Left lung (tissue), 10 donors: ENCODE results near the gene SETD4. TPM values are rescaled to one million over a fixed set of nuclear protein-coding genes. Genes with fewer than 3 reads are reported as not detected.

Experiments
- ATAC-seq: fragments of 200-7000 bp; cut with Tn5 transposase; one replicate; pipeline ENCODE4 v1.9.1; 2020; ENCODE audit warnings: moderate library complexity
- DNase-seq, 4 donors: peaks; one replicate each; pipeline ENCODE4 v3.0.0-alpha.2; 2013 to 2020
- H3K27ac ChIP-seq, 2 donors: fragments of 200-600 bp; sonication (generic) in 1 of 2; one replicate each; pipeline versions ENCODE4 v1.5.0 to v1.8.0; 2020 to 2021
- H3K27me3 ChIP-seq, 2 donors: fragments of 200-600 bp; sonication (generic) in 1 of 2; one replicate each; pipeline versions ENCODE4 v1.5.0 to v1.8.0; 2020 to 2021
- H3K36me3 ChIP-seq, 2 donors: fragments of 200-600 bp; sonication (generic) in 1 of 2; one replicate each; pipeline versions ENCODE4 v1.5.0 to v1.8.0; 2020 to 2021
- H3K4me1 ChIP-seq, 2 donors: fragments of 200-600 bp; one replicate each; pipeline ENCODE4 v1.8.0; 2021
- H3K4me3 ChIP-seq, 2 donors: fragments of 200-600 bp; sonication (generic) in 1 of 2; one replicate each; pipeline versions ENCODE4 v1.5.0 to v1.8.0; 2020 to 2021; ENCODE audit warnings: mild to moderate bottlenecking in 1 of 2
- H3K9me3 ChIP-seq, 2 donors: fragments of 200-600 bp; sonication (generic) in 1 of 2; one replicate each; pipeline versions ENCODE4 v1.5.0 to v1.8.0; 2020 to 2021
- CTCF ChIP-seq, 2 donors: fragments of 200-600 bp; sonication (generic) in 1 of 2; IDR thresholded peaks; one replicate each; pipeline versions ENCODE4 v1.5.0 to v1.8.0; 2021; ENCODE audit warnings: antibody characterized with exemption in 2 of 2
- intact Hi-C, 2 donors: fragments of 100-400 bp; cut with DNase I; formaldehyde crosslinking; loops; one replicate each; pipeline versions ENCODE4 v1.11.2 to v1.14.2; 2022
- polyA plus RNA-seq, 6 donors: library from polyadenylated mRNA; unstranded; fragments of 120-200 nt; gene quantifications; one replicate each; pipeline ENCODE4 v1.2.1, GENCODE V29; 2013; ENCODE audit not compliant: insufficient read length in 6 of 6
- total RNA-seq, 2 donors: library from RNA; stranded (reverse); fragmentation: NEBNext Ultra II Directional; extraction: Animal tissue kit (Norgen Biotek cat#: 25700); gene quantifications; one replicate each; pipeline ENCODE4 v1.2.1, GENCODE V29; 2021
- donor health status: DM: no; HTN: yes; CAD: no.
- donor health status: DM: no; HTN: no; CAD: no.

The SETD4 gene
- total and polyA plus RNA-seq, 8 donors = 16.6 to 44.7 (median 35.2) TPM

DNA sequence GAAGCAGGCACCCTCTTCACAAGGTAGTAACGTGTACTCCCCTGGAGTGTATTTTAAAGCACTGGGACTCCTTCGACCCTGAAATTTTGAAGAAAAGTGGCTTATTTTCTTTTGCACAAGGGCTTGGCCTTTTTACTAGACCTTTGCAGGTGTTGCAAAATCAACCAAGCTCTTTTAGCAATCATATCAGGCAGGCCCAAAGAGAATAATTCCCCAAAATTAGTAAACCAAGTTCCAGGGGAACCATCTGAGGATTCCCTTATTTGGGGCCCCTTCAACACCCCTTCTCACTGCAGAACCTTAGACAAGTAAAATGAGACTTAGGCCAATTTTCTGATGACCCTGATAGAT lies 37.8 kb upstream of the SETD4 start:
- no peak overlapping the region for H3K4me3 ChIP-seq
- intact Hi-C loops = no loop called here
- H3K36me3 ChIP-seq = no peaks in the 10 kb centered on the region
- DNase-seq = no peak
- no peak for TF ChIP-seq CTCF (IDR thresholded peaks at IDR 0.05)
- H3K4me1 ChIP-seq = no peaks in the 10 kb centered on the region
- H3K27me3 ChIP-seq = no peaks in the 10 kb centered on the region
- ATAC-seq = no peak
- peaks cover 0 to 10% of the 10 kb centered on the region in 2 donors for H3K9me3 ChIP-seq
- no peak overlapping the region for H3K27ac ChIP-seq

DNA sequence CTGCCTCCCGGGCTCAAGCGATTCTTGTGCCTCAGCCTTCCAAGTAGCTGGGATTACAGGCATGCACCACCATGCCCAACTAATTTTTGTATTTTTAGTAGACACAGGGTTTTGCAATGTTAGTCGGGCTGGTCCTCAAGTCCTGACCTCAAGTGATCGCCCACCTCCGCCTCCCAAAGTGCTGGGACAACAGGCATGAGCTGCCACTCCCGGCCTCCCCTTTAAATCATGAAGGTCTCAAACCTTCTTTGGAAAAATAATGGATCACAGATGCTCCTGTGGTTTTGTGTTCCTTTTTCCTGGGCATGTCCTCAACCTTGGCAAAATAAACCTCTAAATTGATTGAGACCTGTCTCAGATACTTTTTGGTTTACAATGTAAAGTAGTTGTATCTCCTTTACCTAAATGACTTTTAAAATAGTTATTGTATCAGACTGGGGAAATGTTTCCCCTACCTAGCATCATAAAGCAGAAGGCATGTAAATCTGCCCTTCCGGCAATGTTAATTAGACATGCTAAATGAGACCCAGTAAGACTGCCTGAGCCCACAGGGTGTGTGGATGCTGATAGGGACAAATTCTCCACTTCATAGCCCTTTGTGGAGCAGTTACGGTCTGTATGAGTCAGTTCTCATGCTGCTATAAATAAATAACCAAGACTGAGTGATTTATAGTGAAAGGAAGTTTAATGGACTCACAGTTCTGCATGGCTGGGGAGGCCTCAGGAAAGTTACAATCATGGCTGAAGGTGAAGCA lies 37.3 kb upstream of the SETD4 start:
- H3K9me3 ChIP-seq = peaks cover 0 to 10% of the 10 kb centered on the region in 2 donors
- no peaks in the 10 kb centered on the region for H3K36me3 ChIP-seq
- no peak for DNase-seq
- intact Hi-C loops = no loop called here
- H3K27ac ChIP-seq = no peak overlapping the region
- ATAC-seq = peak; percentile 37
- TF ChIP-seq CTCF (IDR thresholded peaks at IDR 0.05) = no peak
- H3K4me3 ChIP-seq = no peak overlapping the region
- no peaks in the 10 kb centered on the region for H3K27me3 ChIP-seq
- H3K4me1 ChIP-seq = no peaks in the 10 kb centered on the region

- no peak overlapping the region for H3K27ac ChIP-seq
- ATAC-seq = no peak
- no peak for TF ChIP-seq CTCF (IDR thresholded peaks at IDR 0.05)
- H3K4me1 ChIP-seq = no peaks in the 10 kb centered on the region
- no peak overlapping the region for H3K4me3 ChIP-seq
- no peaks in the 10 kb centered on the region for H3K27me3 ChIP-seq
- no peaks in the 10 kb centered on the region for H3K36me3 ChIP-seq
- peaks cover 0 to 10% of the 10 kb centered on the region in 2 donors for H3K9me3 ChIP-seq
- DNase-seq = no peak
- intact Hi-C loops = no loop called here
Observed at GRCh38 chr21:36096398-36097290, 36.3 kb upstream of the SETD4 start.

GRCh38 chr21:36093512-36093911 lies 33.2 kb upstream of the SETD4 start:
- intact Hi-C loops = no loop called here
- Histone ChIP-seq H3K36me3 (no peaks in the 10 kb centered on the region), H3K9me3 (peaks cover 0 to 10% of the 10 kb centered on the region in 2 donors), H3K27ac (no peak overlapping the region), H3K4me3 (no peak overlapping the region), H3K4me1 (no peaks in the 10 kb centered on the region), H3K27me3 (no peaks in the 10 kb centered on the region)
- TF ChIP-seq CTCF (IDR thresholded peaks at IDR 0.05) = no peak
- no peak for DNase-seq
- ATAC-seq = no peak

DNA sequence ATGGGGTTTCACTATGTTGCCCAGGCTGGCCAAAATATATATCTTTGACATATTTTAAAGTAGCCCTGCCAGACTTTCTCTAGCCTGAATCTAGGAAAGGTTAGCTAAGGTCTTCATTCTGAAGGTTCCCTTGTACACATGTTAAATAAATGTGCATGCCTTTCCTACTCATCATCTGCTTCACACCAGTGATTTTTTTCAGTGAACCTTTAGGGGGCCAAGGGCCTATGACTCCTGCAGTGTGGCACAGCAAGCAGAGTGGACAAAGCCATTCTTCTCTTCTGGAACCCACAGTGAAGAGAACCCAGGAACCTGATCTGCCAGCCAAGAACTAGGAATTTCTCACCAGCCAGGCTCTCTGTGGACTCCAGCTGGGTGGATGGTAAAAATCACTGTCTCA lies 32.4 kb upstream of the SETD4 start:
- no peaks in the 10 kb centered on the region for H3K36me3 ChIP-seq
- no peak overlapping the region for H3K4me3 ChIP-seq
- no peaks in the 10 kb centered on the region for H3K27me3 ChIP-seq
- intact Hi-C loops = no loop called here
- H3K4me1 ChIP-seq = no peaks in the 10 kb centered on the region
- peaks cover 0 to 10% of the 10 kb centered on the region in 2 donors for H3K9me3 ChIP-seq
- no peak overlapping the region for H3K27ac ChIP-seq
- no peak for ATAC-seq
- DNase-seq = no peak
- no peak for TF ChIP-seq CTCF (IDR thresholded peaks at IDR 0.05)
